Bone marrow (tissue), 2 donors: Measurements from ENCODE around the gene SLC38A10.

Experiments used
- DNase-seq, 2 donors: peaks; one replicate each; lab custom pipeline; 2025; lab: John Stamatoyannopoulos, UW

Gene SLC38A10

DNA sequence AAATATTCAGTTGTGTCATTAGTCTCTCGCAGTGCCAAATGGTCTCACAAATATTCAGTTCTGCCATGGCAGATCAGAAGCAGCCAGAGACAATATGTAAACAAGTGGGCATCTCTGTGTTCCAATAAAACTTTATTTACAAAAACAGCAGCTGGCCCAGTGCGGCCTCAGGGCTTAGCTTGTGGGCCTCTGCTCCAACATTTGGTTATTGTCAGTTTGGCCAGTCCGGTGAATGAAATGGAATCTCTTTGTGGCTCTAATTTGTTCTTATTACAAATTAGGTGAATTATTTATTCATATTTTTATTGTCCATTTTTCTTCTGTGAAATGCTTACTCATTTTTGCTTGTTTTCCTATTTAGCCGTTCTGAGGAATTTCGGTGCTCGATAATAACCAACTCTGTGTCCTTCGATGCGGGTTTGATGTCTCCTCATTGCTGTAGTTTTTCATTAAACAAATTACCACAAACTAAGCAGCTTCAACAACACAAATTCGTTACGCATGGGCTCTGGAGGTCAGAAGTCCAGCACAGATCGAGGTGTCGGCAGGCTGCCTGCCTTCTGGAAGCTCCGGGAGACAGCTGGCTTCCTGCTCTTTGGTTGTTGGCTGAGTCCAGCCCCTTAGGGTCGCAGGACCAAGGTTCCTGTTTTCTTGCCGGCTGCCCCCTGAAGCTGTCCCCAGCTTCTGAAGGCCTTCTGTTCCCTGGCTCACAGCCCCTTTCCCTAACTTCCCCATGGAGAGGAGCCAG lies 4.1 kb upstream of the SLC38A10 start:
- no peak for DNase-seq

DNA sequence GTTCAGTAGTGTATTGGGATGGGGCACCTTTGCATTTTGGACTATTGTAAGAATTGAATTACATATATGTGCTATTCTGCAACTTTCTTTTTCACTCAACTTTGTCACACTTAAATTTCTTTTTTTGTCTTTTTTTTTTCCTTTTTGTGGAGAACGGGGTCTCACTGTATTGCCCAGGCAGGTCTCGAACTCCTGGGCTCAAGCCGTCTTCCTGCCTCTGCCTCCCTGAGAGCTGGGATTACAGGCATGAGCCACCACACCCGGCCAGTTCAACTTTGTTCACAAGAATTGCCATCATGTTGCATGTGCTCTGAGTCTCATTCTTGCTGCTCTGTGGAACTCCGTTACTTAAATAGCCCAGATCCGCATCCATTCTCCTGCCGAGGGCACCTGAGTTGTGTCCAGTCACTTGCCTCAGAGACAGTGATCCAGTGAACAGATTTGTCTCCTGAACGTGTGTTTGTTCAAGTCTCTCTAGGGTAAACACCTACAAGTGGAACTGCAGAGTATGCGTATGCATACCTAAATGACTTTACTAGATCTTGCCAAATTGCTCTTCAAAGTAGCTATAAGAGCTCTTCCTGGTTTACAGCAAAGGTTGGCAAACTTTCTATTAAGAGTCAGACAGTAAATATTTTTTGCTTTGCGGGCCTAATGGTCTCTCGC lies 3.4 kb upstream of the SLC38A10 start:
- DNase-seq: no peak

DNA sequence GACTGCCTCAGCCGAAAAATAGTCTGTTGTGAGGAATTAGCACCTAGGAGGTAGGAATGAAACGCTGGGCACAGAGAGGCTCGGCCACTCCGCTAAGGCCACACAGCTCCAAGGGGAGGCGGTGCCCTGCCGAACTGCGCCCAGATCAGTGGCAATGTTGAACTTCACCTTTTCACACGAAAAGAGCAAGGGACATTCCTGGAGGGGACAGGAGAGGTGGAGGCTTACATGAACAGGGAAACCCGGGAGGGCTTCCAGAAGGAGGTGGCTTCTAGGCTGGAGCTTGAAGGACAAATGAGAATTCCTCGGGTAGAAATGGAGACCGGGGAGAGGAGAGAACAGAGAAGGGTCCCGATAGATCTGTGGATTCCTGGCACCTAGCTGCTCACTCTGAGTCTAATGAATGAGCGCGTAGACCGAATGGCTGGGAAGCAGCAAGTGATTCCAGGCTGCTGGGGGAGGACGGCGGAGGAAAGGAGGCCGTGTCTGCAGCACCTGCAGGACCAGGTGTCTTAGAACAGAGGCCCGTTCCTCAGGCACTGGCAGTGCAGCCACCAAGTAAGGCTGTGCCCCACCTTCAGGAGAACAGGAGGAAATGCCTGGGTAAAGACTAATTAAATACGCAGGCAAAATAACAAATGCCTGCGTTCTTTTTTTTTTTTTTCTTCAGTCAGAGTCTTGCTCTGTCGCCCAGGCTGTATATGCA lies 722 bp upstream of the SLC38A10 start:
- DNase-seq: peak in 1 of 2 donors; percentile 25

DNA sequence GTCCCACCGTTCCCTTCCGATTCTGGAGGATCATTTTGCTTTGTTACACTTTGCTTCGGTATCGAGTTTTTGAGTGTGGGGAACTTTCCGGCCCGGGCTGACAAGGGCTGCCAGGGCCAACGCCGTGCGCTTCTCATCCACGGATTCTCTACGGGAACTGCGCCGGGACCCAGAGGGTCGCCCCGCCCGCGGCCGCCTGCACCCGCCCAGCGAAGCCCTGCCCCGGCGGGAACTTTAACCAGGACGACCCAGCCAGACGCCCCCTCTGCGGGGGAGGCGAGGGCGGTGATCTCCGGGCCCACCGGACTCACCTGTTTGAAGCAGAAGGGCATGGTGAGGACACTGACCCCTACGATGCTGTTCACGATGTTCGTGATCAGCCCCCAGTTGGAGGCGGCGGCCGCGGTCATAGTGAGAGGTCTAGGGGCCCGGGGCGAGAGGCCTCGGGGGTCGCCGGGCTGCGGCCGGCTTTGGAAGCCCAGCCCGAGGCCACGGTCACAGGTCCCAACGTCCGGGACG lies 536 bp downstream of the SLC38A10 start:
- DNase-seq: no peak

DNA sequence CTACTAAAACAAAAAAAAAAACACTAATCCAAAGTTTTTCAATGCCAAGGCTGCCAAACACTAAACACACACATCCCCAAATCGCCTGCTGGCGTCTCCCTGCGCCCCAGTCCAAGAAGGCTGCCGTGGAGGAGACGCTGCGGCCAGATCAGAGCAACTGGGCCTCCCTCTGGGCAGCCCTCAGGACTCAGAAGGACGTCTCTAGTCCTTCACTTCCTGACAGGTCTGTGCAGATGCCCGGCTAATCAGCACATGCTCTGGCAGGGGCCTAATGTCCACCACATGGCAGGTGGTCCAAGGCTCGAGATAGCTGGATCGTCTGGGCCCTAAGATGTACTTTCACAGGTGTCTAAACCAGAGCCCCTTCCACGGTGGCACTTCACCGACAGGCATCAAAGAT lies 2.7 kb downstream of the SLC38A10 start:
- no peak for DNase-seq

DNA sequence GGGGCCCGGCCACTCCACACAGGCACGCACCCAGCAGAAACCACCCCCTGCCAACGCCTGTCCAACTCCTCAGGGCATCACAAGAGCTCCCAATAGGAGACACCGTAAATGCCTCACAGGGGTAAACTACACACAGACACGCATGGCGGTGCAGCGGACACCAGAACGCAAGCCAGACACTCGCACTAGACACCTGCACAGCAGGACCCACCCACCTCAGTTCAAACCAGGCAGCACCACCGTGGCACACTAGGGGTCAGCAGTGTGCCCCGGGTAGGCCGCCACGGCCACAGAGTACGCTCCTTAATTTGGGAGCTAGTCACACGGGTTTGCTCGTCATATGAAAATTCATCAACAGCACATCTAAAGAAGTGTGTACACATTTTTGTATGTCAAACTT lies 3.4 kb downstream of the SLC38A10 start:
- DNase-seq: peak; percentile 10 to 28

DNA sequence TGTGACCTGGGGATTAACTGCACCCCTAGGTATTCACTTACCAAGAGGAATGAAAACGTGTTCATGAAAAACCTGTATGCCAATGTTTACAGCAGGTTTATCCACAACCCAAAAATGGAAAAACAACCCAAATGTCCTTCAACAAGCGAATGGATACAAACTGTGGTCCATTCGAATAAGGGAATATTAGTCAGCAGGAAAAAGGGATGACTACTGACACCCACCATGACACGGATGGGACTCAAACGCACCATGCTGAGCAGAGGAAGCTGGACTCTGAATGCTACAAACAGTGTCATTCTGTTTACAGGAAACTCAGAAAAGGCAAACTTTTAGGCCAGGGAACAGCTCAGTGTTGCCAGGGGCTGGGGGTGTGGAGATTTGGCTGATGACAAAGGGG lies 4.9 kb downstream of the SLC38A10 start:
- DNase-seq: no peak

DNA sequence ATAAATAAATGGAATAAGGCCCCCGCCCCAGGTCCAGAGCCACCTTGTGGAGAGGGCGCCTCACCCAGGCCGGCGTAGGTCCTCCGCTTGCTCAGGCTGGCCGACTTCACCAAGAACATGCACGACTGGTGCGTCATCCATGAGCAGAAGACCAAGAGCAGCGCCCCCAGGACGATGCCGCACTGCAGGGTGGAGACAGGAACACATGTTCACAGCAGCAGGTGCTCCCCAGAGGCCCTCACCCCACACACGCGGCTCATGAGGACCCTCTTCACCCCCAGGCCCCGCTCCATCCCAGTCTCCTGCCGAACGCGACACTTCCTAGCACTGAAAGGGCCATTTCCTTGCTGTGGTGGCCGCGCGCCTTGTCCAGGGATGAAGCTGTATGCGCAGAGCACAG lies 5.5 kb downstream of the SLC38A10 start:
- no peak for DNase-seq

DNA sequence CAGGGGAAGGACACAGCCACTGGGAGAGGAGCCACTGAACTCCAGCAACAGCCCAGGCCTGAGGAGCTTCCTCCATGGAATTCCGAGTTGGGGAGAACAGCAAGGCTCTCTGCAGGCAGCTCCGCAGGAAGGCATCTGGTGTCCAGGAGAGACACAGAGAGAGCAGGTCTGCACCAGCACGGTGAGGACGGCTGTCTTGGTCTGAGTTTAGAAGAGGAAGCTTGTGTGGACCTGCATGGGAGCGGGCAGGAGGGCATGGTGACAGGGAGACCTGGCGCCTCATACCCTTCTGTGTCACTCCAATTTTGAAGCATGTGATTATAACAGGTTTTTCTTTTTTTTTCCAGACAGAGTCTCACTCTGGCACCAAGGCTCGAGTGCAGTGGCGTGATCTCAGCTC lies 6.4 kb downstream of the SLC38A10 start:
- no peak for DNase-seq

DNA sequence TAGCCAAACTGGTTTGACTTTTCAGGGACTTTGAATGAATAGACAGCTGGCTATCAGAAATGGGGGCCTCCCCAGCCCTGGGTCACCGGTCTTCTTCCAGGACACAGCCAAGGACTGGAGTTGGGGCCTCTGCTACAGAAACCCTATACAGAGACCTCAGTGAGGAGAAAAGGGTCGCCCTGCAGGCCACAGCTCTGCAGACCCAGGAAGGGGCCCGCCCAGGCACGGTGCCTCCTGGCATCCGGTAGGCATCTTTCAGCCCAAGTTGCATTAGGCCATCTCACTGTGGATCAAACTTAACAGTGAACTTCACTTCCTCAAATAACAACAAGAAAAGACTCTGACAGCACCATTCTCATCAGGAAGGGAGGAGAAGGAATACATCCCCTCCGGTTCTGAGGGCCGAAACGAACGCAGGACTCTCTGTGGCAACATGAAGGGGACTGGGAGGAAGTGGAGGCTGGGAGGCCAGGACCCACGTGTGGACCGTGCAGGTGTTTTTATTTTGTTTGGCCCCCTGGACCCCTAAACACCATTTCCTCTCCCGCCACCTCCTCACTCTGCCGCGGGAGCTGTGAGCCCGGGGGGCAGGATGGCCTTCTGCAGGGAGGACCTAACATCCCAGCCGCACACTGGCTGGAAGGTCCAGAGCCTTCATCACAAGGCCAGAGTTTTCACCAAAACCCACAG lies 7.2 kb downstream of the SLC38A10 start:
- DNase-seq: no peak

DNA sequence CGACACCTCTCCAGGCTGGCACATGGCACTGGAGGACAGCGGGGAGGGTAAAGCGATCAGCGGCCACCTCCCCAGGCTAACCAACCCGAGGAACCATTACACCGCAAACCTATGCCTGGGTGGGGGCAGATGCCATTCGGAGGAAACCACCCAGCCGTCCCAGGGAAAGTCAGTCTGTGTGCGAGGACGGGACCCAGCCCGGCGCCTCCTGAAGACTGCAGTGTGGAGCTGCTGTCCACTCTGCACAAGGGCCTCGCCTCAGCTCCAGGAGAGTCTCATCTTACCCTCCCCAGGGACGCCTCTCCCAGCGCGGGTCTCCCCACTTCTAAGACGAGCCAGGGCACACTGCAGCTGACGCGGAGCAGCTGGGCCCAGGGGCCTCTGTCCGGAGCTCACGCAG lies 8.0 kb downstream of the SLC38A10 start:
- DNase-seq: no peak

DNA sequence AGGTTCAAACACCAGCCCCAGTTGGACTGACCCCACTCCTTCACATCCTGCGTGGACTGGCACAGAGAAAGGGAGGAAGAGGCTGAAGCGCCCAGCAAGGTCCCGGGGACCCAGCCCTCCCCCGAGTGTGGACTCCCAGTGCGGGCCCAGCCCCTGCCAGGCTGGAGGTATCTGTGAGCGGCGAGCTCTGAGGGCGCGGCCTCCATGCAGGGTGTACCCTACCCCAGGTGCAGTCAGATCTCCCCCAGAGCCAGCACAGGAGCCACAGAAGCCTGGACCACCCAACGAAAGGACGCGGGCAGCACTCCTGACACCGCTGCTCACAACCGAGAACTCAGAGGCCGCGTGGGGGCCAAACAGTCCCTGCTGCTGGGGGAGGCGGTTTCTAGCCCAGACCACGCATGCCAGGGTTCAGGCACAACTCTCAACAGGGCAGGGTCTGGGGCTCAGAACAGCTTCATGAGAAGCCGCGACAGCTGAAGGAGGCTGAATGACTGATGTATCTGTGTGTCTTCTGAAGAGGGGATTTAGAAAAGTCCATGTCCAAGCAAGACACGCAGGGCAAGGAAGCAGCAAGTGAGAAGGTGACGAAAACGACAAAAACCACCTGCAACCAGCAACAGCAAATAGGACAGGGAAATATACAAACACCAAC lies 8.5 kb downstream of the SLC38A10 start:
- DNase-seq: no peak

DNA sequence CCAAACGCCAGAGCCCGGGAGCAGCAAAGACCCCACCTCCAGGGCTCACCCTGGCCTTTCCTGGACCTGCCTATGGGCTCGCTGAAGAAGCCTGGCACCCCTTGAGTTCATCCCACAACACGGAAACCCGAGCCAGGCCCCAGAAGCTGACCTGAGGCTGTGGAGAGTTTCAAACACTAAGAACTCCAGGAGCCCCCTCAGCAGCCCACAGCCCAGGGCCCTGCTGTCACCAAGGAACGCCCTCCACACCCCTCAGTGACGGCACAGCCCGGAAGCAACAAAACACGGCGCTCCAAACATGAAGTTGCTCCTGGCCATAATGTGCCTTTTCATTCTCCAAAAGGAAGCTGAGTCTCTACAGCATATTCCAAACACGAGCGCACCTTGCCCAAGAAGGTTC lies 9.2 kb downstream of the SLC38A10 start:
- no peak for DNase-seq

DNA sequence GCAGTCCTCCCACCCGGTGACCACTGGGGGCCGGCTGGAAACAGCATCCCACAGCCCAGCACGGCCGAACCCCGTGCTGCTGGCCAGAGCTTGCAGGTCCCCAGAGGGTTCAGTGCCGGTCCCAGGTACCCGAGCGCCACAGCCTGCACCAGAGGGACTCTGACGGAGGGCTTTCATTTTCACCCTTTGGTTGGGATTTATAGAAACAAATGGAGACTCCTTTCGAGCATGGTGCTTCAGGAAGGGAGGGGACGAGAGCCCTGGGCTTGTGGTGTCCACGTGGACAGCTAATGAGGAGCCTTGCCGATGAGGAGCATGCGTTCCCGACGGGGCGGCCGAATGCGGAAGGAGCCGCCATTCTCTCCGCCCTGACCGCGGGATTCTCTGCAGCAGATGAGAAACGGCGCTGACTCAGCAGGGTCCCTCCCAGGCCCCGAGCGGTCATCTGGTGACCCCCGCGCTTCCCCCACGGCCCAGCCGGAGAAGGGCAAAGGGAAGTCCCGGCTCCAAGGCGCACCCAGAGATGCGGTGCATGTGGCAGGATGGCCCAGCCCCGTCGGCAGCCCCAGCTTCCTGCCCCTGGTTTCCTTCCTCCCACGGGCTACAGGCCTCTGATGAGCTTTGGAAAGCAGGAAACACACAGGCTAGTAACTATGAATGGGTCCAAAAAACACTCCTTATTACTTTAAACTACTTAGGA lies 9.8 kb downstream of the SLC38A10 start:
- DNase-seq: peak; percentile 56 to 75

DNA sequence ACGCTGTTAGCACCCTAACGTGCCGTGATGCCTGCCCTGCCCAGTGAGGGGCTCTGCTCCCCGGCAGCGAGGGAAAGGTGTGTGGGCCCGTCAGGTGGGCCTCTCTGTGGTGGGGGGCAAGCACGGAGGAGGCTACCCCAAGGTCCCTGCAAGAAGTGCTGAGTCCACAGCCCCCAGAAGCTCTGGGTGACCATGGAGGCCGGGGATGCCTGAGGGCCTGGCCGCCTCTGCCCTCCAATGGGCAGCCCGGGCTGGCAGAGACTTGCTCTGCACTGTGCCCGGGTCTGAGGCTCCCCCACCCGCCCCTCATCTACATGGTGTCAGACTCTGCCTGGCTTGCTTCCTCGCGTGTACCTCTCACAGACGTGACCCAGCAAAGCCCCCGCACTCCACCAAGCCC lies 12.2 kb downstream of the SLC38A10 start:
- no peak for DNase-seq

DNA sequence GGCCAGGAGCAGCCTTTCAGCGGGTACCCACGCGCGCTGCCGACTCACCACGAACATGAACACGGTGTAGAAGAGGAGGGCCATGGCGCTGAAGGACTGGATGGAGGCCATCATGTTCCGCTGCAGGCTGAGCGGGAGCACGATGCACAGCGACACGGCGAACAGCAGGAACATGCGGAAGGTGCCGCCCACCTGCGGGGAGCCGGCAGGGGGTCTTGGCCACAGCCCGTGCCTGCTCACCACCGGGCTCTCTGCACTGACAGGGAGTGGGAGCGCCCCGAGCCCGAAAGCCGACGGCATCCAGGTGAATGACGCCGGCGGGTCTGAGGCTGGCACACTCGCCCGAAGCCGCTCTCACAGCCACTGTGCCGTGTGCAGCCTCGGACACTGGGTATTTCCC lies 13.0 kb downstream of the SLC38A10 start:
- no peak for DNase-seq

DNA sequence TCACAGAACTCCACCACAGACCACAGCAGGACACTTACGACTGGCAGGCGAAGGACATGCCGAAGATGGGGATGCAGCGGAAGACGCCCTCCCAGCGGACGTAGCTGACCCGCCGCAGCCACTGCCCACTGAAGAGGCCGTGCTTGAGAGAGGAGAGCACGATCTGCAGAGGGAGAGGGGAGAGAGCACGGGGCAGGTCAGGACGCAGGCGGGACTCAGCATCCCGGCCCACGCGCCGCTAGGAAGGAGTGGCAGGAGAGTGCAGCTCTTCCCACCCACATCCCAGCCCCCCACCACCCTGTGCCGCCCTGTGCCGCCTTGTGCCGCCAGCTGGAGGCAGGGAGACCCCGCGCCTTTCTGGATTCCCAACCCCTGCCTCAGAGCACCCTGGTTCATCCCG lies 14.5 kb downstream of the SLC38A10 start:
- no peak for DNase-seq

DNA sequence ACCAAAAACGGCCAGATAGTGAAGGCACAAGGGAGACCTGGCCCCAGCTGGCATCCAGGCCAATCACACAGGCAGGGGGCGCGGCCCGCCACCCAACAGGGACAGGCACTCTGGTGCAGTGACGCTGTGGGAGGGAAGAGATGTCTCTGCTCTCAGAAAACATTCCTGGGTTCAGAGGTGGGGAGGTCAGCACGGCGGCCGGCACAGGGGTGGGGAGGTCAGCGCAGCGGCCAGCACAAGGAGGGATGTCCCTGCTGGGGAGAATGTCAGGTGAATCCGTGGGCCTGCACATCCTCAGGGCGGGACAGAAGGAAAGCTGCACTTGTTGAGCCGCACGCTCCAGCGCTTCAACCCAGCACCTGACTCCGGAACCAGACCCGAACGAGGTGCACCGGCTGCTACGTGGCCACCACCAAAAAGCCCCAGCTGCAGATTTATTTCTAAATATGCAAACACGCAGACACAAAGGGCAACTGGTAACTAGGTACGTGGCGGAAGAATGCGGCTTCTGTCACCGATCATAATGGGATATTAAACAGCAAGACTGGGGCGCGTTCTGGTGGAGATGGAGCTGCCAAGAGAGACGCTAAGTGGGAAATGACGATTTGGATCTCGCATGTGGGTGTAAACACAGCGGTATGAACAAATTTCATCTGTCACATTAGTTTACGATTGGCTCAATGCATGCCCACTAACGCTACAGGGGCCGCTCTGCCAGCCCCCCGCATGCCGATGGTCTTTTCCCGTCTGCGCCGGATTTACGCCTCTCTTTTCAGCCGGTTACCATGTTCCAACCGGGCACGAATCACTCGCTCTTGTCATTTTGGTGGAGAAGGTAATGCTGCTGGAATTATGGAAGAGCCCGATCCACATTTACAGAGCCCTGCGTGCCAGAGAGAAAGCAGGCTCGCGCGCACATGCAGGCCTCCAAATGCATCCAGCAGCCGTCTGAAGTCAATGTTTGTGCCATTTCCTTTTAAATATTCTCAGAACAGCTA lies 15.5 kb downstream of the SLC38A10 start:
- DNase-seq: no peak

DNA sequence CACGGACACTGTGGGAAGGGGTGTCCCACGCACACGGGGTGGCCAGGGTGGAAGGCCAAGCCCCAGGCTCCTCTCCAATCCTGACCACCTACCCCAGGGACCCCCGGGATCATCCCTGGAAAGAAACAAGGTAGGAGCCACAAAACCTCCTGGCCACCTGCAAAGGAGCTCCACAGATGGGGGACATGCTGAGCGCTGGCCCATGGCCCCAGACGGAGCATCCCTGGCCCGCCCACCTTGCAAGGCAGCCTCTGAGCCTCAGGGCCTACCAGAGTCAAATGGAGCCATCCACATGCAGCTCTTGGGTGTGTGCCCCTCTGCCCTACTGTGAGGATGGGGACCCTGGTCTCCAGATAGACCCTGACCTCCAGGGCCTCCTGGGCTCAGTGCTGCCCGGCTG lies 16.3 kb downstream of the SLC38A10 start:
- no peak for DNase-seq
